ENCODE measurements around the gene XRCC5. TPM values are rescaled to one million over a fixed set of nuclear protein-coding genes. Genes with fewer than 3 reads are reported as not detected.
"Not testable (repeated sequence)": the region's sequence is repeated elsewhere in the genome, so short reads cannot be mapped to it uniquely, and the experiment has no call there.

XRCC5 gene
- total and polyA plus RNA-seq, 2 donors (not counting 3 experiments of a cell fraction or from before 2014, with no cell fraction given) = 267 to 319 TPM

DNA sequence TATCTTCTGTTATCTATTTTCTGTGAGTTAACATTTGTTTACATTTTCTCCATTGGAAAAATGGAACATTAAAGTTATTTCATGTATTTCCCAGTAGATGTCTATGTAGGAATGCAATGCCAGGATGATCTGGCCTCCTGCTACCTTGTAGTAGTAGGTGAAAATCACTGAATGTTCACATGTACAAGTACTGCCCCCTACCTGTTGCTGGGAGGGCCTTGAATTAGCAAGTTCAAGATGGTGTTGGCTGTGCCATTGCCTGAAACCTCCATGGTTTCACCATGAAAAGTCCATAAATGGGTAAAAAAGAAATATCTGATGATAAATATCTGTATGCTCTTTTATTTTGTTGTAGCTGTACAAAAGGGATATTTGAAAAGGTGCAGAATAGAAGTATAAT lies 30.7 kb downstream of the XRCC5 start:
- peaks cover 45 to 61% of the 10 kb centered on the region in 2 experiments for H3K36me3 ChIP-seq (ENCODE audit: control insufficient read depth in 2 of 2, extremely low read depth in 1 of 2, insufficient read depth in 2 of 2, low read length in 2 of 2)
- no peaks in the 10 kb centered on the region for H3K9me3 ChIP-seq (replicated peaks; ENCODE audit: control insufficient read depth, insufficient read depth, low read length)
- no peak overlapping the region for H3K27ac ChIP-seq (ENCODE audit: insufficient read depth, low read depth, low read length)
- no peaks in the 10 kb centered on the region for H3K4me1 ChIP-seq (ENCODE audit: control insufficient read depth, extremely low read depth, insufficient read depth, low read length)
- H3K27me3 ChIP-seq (ENCODE audit: control insufficient read depth in 2 of 2, insufficient read depth in 2 of 2, low read length in 2 of 2) = no peaks in the 10 kb centered on the region
- dilution Hi-C loops (cut with MboI; ENCODE audit: extremely low pct_ligation_motif_present, low sequenced_read_pairs) (no loop called here), intact Hi-C loops (cut with micrococcal nuclease) (loop anchor here (2.0 to 10.0 kb wide), 2 partner anchors 15 to 355 kb away; partner anchors contain the start of gene RPL37A)
- H3K4me2 ChIP-seq (ENCODE audit: insufficient read depth, low read length) = no peak overlapping the region
- no peak for TF ChIP-seq MYC (IDR thresholded peaks at IDR 0.05; ENCODE audit: low read depth, low read length)
- TF ChIP-seq CTCF (IDR thresholded peaks at IDR 0.05; ENCODE audit: extremely low read depth in 1 of 2, insufficient read depth in 1 of 2, low read depth in 1 of 2, low read length in 2 of 2) = peak; percentile 15 to 18
- TF ChIP-seq, protein P1, sequence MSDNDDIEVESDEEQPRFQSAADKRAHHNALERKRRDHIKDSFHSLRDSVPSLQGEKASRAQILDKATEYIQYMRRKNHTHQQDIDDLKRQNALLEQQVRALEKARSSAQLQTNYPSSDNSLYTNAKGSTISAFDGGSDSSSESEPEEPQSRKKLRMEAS (IDR thresholded peaks at IDR 0.05; ENCODE audit: insufficient read depth, insufficient read length) = no peak
- no peak for TF ChIP-seq FOS (IDR thresholded peaks at IDR 0.05; ENCODE audit: borderline replicate concordance, insufficient read depth, low read length)
- peaks cover 3% of the 10 kb centered on the region for H4K20me1 ChIP-seq (replicated peaks; ENCODE audit: control insufficient read depth, extremely low read depth, insufficient read depth, low read length)
- H3K79me2 ChIP-seq (ENCODE audit: control insufficient read depth, insufficient read depth, low read length) = peaks cover 30% of the 10 kb centered on the region
- no peak for DNase-seq (ENCODE audit: low read depth, low spot score)
- POLR2A ChIA-PET = no interaction called here
- CTCF ChIA-PET = interaction anchor here (0.9 to 1.7 kb wide), 3 partner anchors 10 to 34 kb away, joined by 3 to 11 read pairs (median 3); no protein-coding TSS in a partner anchor
- H3K4me3 ChIP-seq (replicated peaks in 1 of 3; ENCODE audit: insufficient read depth in 1 of 3, low read depth in 1 of 3, low read length in 3 of 3) = no peak overlapping the region
- no peak overlapping the region for H3K9ac ChIP-seq (replicated peaks; ENCODE audit: extremely low read depth, insufficient read depth, low read length)
- FAIRE-seq = no peak
- no peaks in the 10 kb centered on the region for H3K9me1 ChIP-seq (replicated peaks; ENCODE audit: control insufficient read depth, extremely low read depth, insufficient read depth, low read length)
- no peak overlapping the region for H2AFZ ChIP-seq (ENCODE audit: low read depth, low read length)
- BruUV-seq (replicated peaks) = no TSS peak

DNA sequence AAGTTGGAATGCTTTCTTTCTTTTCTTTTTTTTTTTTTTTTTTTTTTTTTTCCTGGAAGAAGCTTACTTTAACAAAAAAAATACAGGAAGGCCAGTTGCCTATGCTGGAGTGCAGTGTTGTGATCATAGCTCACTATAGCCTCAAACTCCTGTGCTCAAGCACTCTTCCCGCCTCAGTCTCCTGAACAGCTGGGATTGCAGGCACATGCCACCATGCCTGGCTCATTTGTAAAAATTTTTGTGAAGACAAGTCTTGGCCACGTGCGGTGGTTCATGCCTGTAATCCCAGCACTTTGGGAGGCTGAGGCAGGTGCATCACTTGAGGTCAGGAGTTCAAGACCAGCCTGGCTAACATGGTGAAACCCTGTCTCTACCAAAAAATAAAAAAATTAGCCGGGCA lies 32.4 kb downstream of the XRCC5 start:
- intact Hi-C loops (cut with micrococcal nuclease) = loop anchor here (2.0 to 10.0 kb wide), 2 partner anchors 17 to 353 kb away; partner anchors contain the start of gene RPL37A
- H2AFZ ChIP-seq (ENCODE audit: low read depth, low read length); H3K4me2 ChIP-seq (ENCODE audit: insufficient read depth, low read length); POLR2A ChIA-PET; H3K9me1 ChIP-seq (replicated peaks; ENCODE audit: control insufficient read depth, extremely low read depth, insufficient read depth, low read length); DNase-seq (ENCODE audit: low read depth, low spot score); H3K27me3 ChIP-seq (ENCODE audit: control insufficient read depth in 2 of 2, insufficient read depth in 2 of 2, low read length in 2 of 2); H3K4me1 ChIP-seq (ENCODE audit: control insufficient read depth, extremely low read depth, insufficient read depth, low read length); H3K9ac ChIP-seq (replicated peaks; ENCODE audit: extremely low read depth, insufficient read depth, low read length); H4K20me1 ChIP-seq (replicated peaks; ENCODE audit: control insufficient read depth, extremely low read depth, insufficient read depth, low read length); H3K4me3 ChIP-seq (replicated peaks in 1 of 3; ENCODE audit: insufficient read depth in 1 of 3, low read depth in 1 of 3, low read length in 3 of 3); BruUV-seq (replicated peaks); H3K9me3 ChIP-seq (replicated peaks; ENCODE audit: control insufficient read depth, insufficient read depth, low read length); H3K27ac ChIP-seq (ENCODE audit: insufficient read depth, low read depth, low read length); dilution Hi-C loops (cut with MboI; ENCODE audit: extremely low pct_ligation_motif_present, low sequenced_read_pairs); FAIRE-seq: not testable (repeated sequence)
- H3K36me3 ChIP-seq (ENCODE audit: control insufficient read depth in 2 of 2, extremely low read depth in 1 of 2, insufficient read depth in 2 of 2, low read length in 2 of 2) = peaks cover 42 to 57% of the 10 kb centered on the region in 2 experiments
- H3K79me2 ChIP-seq (ENCODE audit: control insufficient read depth, insufficient read depth, low read length) = peaks cover 25% of the 10 kb centered on the region
- CTCF ChIA-PET = interaction anchor here (0.6 to 1.7 kb wide), 6 partner anchors 8 to 220 kb away, joined by 3 to 11 read pairs (median 4); no protein-coding TSS in a partner anchor

Data from endothelial cell of umbilical vein (primary cell).